Transverse colon (tissue), 3 donors: Measurements from ENCODE around the gene MIOX.

Source experiments
- CTCF ChIP-seq, 5 experiments: fragments of 200-600 bp in 3 of 5; fragments of 450-650 bp in 2 of 5; sonication (generic) in 3 of 5; IDR thresholded peaks; 1 replicate in 2 of 5; 2 replicates in 3 of 5; pipeline ENCODE4 v1.5.1; 2016 to 2017; ENCODE audit warnings: antibody characterized with exemption in 5 of 5, inconsistent platforms in 3 of 5, mild to moderate bottlenecking in 2 of 5, moderate library complexity in 1 of 5
- EP300 ChIP-seq: sonication (generic); formaldehyde crosslinking; IDR thresholded peaks from one replicate; pipeline ENCODE4 v1.6.1; 2017; ENCODE audit warnings: antibody characterized with exemption, low read depth
- POLR2A ChIP-seq: fragments of 450-650 bp; IDR thresholded peaks from one replicate; pipeline ENCODE4 v1.6.1; 2016; ENCODE audit warnings: antibody characterized with exemption, mild to moderate bottlenecking, moderate library complexity

- TF ChIP-seq CTCF (IDR thresholded peaks at IDR 0.05) (peak in 1 of 5 experiments; percentile 11), EP300 (no peak), POLR2A (no peak)
Observed at GRCh38 chr22:50456466-50457234, 30.0 kb upstream of the MIOX start.
